Fibroblast of mammary gland (primary cell): Measurements from ENCODE around the gene GDF9.

Experiments used
- DNase-seq: peaks from one replicate; pipeline ENCODE4 v3.0.0-alpha.2; 2010; ENCODE audit warnings: low read depth
- H3K4me3 ChIP-seq: 2 replicates; pipeline ENCODE4 v1.5.1; 2011; ENCODE audit warnings: low read depth, mild to moderate bottlenecking, low read length, moderate library complexity; ENCODE audit not compliant: control insufficient read depth
- CTCF ChIP-seq: conservative IDR thresholded peaks from 2 replicates; pipeline ENCODE4 v1.5.1; 2011; ENCODE audit warnings: low read depth, low read length, inconsistent platforms; ENCODE audit not compliant: control insufficient read depth, insufficient read depth

Gene GDF9

GRCh38 chr5:132815454-132815853 lies 50.8 kb downstream of the GDF9 start:
- no peak overlapping the region for H3K4me3 ChIP-seq
- DNase-seq = peak; percentile 54
- TF ChIP-seq CTCF = no peak

DNA sequence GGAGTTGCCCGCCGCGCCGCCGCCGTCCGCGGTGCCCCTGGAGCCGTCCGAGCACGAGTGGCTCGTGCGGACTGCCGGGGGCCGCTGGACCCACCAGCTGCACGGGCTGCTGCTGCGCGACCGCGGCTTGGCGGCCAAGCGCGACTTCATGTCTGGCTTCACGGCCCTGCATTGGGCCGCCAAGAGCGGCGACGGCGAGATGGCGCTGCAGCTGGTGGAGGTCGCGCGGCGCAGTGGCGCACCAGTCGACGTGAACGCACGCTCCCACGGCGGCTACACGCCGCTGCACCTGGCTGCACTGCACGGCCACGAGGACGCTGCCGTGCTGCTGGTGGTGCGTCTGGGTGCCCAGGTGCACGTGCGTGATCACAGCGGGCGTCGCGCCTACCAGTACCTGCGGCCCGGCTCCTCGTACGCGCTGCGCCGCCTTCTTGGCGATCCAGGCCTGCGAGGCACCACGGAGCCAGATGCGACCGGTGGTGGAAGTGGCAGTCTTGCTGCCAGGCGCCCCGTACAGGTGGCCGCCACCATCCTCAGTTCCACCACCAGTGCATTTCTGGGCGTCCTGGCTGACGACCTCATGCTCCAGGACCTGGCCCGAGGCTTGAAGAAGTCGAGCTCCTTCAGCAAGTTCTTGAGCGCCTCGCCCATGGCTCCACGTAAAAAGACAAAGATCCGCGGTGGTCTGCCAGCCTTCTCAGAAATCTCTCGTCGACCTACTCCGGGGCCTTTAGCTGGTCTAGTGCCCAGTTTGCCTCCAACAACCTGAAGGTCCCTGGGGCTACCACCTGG lies 51.6 kb downstream of the GDF9 start:
- no peak for TF ChIP-seq CTCF
- DNase-seq = no peak
- no peak overlapping the region for H3K4me3 ChIP-seq

DNA sequence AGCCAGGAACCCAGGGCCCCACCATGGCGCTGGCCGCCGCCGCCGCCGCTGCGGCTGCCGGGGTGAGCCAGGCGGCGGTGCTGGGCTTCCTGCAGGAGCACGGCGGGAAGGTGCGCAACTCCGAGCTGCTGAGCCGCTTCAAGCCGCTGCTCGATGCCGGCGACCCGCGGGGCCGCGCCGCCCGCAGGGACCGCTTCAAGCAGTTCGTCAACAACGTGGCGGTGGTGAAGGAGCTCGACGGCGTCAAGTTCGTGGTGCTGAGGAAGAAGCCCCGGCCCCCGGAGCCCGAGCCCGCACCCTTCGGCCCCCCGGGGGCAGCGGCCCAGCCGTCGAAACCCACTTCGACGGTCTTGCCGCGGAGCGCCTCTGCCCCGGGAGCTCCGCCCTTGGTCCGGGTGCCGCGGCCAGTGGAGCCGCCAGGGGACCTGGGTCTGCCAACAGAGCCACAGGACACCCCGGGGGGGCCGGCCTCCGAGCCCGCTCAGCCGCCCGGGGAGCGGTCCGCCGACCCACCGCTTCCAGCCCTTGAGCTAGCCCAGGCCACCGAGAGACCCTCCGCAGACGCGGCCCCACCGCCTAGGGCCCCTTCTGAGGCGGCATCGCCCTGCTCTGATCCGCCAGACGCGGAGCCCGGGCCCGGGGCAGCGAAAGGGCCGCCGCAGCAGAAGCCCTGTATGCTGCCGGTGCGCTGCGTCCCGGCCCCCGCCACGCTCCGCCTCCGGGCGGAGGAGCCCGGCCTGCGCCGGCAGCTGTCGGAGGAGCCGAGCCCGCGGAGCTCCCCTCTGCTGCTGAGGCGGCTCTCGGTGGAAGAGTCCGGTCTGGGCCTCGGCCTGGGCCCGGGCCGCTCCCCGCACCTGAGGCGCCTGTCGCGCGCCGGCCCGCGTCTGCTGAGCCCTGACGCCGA lies 52.4 kb downstream of the GDF9 start:
- no peak for TF ChIP-seq CTCF
- H3K4me3 ChIP-seq = no peak overlapping the region
- DNase-seq = no peak

DNA sequence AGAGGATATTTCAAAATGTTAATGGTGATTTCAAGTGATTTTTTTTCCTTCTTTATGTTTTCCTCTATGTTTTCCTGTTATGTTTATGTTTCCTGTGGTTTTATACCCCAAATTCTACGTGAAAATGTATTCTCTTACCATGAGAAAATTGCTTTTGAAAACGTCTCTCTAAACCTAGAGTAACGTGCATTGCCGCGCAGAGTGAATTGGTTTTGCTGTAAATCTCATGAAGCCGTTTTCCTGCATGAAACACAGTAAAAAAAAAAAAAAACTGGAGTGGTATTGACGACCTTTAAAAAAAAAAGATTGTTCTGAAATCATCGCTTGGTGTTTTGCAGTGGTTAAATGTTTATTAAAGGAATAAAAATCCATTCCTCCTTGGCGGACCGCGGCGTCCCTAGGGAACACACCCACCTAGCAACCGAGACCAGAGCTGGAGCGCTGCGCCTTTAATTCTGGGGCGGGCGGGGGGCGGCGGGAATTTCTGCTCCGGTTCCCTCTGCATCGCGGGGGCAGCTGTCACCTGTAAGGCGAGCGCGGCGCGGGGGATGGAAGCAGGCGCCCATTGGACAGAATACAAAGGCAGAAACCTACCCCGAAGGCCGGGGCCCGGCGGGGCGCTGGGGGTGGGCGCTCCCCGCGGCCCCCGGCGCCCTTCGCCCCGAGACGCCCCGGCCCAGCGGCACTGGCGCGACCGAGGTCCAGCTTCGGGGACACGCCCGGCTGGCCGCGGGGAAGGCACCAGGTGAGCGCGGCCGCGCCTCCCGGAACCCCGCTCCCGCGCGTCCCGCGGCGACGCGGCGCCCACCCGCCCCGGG lies 53.3 kb downstream of the GDF9 start, which contains the start of gene SOWAHA:
Gene SOWAHA, plus strand, starts transcription at position 522 of the 818 bp plus-strand sequence. CDS start 320 bp downstream, outside the sequence.
- no peak for DNase-seq
- no peak for TF ChIP-seq CTCF
- H3K4me3 ChIP-seq = peak within 1 kb of the TSS; percentile 12

GRCh38 chr5:132812123-132812765 lies 54.0 kb downstream of the GDF9 start:
- TF ChIP-seq CTCF = no peak
- DNase-seq = no peak
- H3K4me3 ChIP-seq = no peak overlapping the region
